Upper lobe of left lung (tissue), 6 donors: ENCODE measurements around the gene CSK. TPM values are rescaled to one million over a fixed set of nuclear protein-coding genes. Genes with fewer than 3 reads are reported as not detected.

Experiments used
- ATAC-seq, 2 donors: fragments of 200-7000 bp; cut with Tn5 transposase; one replicate each; pipeline ENCODE4 v1.9.1; 2022; ENCODE audit warnings: mild to moderate bottlenecking in 2 of 2, moderate library complexity in 2 of 2; ENCODE audit not compliant: low FRiP score in 2 of 2
- DNase-seq, 2 donors: peaks; one replicate each; pipeline ENCODE4 v3.0.0-alpha.2; 2019 to 2020
- H3K27ac ChIP-seq, 4 donors: fragments of 200-600 bp; sonication (generic); one replicate each; pipeline ENCODE4 v1.5.1; 2016 to 2019
- H3K27me3 ChIP-seq, 4 donors: fragments of 200-600 bp; sonication (generic); one replicate each; pipeline ENCODE4 v1.5.1; 2017 to 2019
- H3K36me3 ChIP-seq, 4 donors: fragments of 200-600 bp; sonication (generic); one replicate each; pipeline ENCODE4 v1.5.1; 2016 to 2019
- H3K4me1 ChIP-seq, 4 donors: fragments of 200-600 bp; sonication (generic); one replicate each; pipeline ENCODE4 v1.5.1; 2018 to 2019
- H3K4me3 ChIP-seq, 4 donors: fragments of 200-600 bp; sonication (generic); one replicate each; pipeline ENCODE4 v1.5.1; 2017 to 2019; ENCODE audit warnings: mild to moderate bottlenecking in 2 of 4, moderate library complexity in 1 of 4
- H3K9me3 ChIP-seq, 4 donors: fragments of 200-600 bp; sonication (generic); one replicate each; pipeline ENCODE4 v1.5.1; 2018 to 2019
- EP300 ChIP-seq, 4 donors: sonication (generic); formaldehyde crosslinking; IDR thresholded peaks; one replicate each; pipeline ENCODE4 v1.5.1; 2017; ENCODE audit warnings: antibody characterized with exemption in 4 of 4, control low read depth in 2 of 4
- POLR2A ChIP-seq, 4 donors: fragments of 450-650 bp; IDR thresholded peaks; one replicate each; pipeline ENCODE4 v1.5.1; 2016 to 2017; ENCODE audit warnings: antibody characterized with exemption in 4 of 4, mild to moderate bottlenecking in 2 of 4
- POLR2AphosphoS5 ChIP-seq, 2 donors: sonication (generic); formaldehyde crosslinking; IDR thresholded peaks; one replicate each; pipeline ENCODE4 v1.5.1; 2017; ENCODE audit warnings: antibody characterized with exemption in 2 of 2
- WGBS, 2 donors: methylation state at CpG; one replicate each; pipeline ENCODE4 v1.1.5; 2017 to 2018; 5-methylcytosine and 5-hydroxymethylcytosine counted together
- total RNA-seq, 6 donors: library from RNA; depleted of rRNA in 4 of 6; stranded (reverse); fragments of >200 nt in 4 of 6; gene quantifications; one replicate each; pipeline versions ENCODE4 v1.1.0 to v1.2.1, GENCODE V29; 2016 to 2021
- TF ChIP-seq, protein P1 (sequence below), 6 experiments: fragments of 450-650 bp in 4 of 6; fragments of 200-600 bp in 2 of 6; sonication (generic) in 2 of 6; IDR thresholded peaks; one replicate each; pipeline ENCODE4 v1.5.1; 2016 to 2019; ENCODE audit warnings: antibody characterized with exemption in 6 of 6
- donor health status: DM: no; HTN: no; CAD: no; lungs with moderate emphysema.
- donor health status: DM: no; HTN: yes; CAD: no; lungs with severe emphysema.

CSK gene
- total RNA-seq, 6 donors from 2014 or later: 32.7 to 104 (median 64.8) TPM

DNA sequence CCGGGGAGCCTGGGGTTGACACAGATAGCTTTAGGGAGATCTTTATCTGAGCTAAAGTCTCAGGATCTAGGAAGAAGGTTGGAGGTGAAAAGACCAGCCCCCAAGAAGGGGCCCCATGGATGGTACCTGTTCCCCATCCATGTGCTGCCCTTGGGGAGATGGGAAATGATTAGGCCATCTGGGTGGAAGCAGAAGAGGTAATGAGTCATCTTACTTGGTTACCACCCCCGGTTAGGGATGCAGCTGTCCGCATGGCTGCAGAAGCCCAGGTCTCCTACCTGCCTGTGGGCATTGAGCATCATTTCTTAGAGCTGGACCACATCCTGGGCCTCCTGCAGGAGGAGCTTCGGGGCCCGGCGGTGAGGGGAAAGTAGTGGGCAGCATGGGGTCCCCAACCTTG, 41.4 kb downstream of the CSK start:
- ATAC-seq: no peak
- no peak overlapping the region for H3K4me3 ChIP-seq
- no peak overlapping the region for H3K27ac ChIP-seq
- peaks cover 0 to 13% (median 5%) of the 10 kb centered on the region in 4 donors for H3K4me1 ChIP-seq
- no peak for TF ChIP-seq POLR2AphosphoS5 (IDR thresholded peaks at IDR 0.05)
- TF ChIP-seq, protein P1, sequence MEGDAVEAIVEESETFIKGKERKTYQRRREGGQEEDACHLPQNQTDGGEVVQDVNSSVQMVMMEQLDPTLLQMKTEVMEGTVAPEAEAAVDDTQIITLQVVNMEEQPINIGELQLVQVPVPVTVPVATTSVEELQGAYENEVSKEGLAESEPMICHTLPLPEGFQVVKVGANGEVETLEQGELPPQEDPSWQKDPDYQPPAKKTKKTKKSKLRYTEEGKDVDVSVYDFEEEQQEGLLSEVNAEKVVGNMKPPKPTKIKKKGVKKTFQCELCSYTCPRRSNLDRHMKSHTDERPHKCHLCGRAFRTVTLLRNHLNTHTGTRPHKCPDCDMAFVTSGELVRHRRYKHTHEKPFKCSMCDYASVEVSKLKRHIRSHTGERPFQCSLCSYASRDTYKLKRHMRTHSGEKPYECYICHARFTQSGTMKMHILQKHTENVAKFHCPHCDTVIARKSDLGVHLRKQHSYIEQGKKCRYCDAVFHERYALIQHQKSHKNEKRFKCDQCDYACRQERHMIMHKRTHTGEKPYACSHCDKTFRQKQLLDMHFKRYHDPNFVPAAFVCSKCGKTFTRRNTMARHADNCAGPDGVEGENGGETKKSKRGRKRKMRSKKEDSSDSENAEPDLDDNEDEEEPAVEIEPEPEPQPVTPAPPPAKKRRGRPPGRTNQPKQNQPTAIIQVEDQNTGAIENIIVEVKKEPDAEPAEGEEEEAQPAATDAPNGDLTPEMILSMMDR (IDR thresholded peaks at IDR 0.05): no peak
- TF ChIP-seq EP300 (IDR thresholded peaks at IDR 0.05): no peak
- TF ChIP-seq POLR2A (IDR thresholded peaks at IDR 0.05): no peak
- no peaks in the 10 kb centered on the region for H3K36me3 ChIP-seq
- DNase-seq: no peak
- no peaks in the 10 kb centered on the region for H3K9me3 ChIP-seq
- 44 to 67% methylated on average over 1 to 5 of the region's 6 CpGs for WGBS, 2 donors
- H3K27me3 ChIP-seq: peaks cover 0 to 13% (median 5%) of the 10 kb centered on the region in 4 donors

DNA sequence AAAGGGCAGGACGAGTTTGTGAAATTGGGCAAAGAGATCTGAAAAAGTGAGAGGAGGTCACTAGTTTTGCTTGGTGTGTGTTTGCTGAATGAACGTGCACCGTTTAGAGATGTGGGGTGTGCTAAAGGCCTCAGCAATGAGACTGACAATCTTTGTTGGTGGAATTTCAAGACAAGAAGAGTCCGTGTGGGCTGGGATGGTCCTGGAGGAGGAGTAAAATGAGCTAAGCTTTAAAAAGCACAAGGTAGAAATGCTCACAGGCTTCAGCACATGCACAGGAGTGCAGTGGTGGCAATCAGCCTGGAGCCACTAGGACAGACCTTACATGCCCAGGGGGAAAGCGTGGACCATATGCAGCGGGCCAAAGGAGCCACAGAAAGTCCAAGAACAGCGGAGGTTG, 43.1 kb downstream of the CSK start:
- DNase-seq: no peak
- Histone ChIP-seq H3K27ac (no peak overlapping the region), H3K4me3 (no peak overlapping the region), H3K36me3 (no peaks in the 10 kb centered on the region), H3K27me3 (peaks cover 0 to 17% (median 5%) of the 10 kb centered on the region in 4 donors), H3K4me1 (peaks cover 0 to 7% (median 3%) of the 10 kb centered on the region in 4 donors), H3K9me3 (no peaks in the 10 kb centered on the region)
- no peak for ATAC-seq
- 74 to 78% methylated on average over 7 of the region's 7 CpGs for WGBS, 2 donors
- TF ChIP-seq EP300 (IDR thresholded peaks at IDR 0.05) (no peak), POLR2AphosphoS5 (IDR thresholded peaks at IDR 0.05) (no peak), POLR2A (IDR thresholded peaks at IDR 0.05) (no peak)
- TF ChIP-seq, protein P1 (IDR thresholded peaks at IDR 0.05): no peak

DNA sequence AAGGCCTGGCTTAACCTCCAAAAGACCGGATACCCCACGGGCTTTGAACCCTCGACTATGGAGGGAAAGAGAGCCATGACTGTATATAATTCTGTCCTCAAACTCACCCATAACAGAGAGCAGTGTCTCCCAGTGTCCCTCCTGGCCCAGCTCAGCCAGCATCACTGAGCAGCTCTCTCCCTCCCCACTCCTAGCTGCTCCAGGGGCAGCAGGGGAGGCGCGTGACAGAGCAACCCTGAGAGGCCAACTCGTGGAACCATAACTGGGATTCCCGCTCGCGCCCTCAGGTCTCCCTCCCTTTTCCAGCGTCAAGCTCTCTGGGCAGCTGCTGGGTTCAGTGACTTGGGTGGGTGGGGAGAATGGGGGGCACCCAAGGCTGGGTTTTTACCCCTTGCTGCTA, 44.0 kb downstream of the CSK start:
- H3K9me3 ChIP-seq: no peaks in the 10 kb centered on the region
- 57 to 68% methylated on average over 10 of the region's 10 CpGs for WGBS, 2 donors

DNA sequence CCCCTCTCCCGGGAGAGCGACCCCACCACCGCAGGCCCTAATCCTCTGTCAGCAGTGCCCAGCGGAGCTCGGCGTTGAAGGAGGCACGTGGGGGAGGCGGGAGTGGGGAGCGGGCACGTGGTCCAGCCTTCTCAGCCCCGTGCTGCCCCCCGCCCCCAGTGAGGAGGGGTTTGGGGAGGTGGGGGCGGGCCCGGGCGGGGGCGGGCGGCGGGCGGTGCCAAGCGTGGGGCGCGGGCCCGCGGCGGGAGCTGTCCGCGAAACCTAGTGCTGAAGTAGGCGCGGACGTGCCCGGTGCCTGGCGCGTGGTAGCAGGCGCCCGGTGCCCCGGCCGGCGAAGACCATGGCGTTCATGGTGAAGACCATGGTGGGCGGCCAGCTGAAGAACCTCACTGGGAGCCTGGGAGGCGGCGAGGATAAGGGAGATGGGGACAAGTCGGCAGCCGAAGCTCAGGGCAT, 44.5 kb downstream of the CSK start, which contains the start of gene CPLX3:
CPLX3 (plus strand) TSS at position 264 of the 456 bp plus-strand sequence; CDS start at position 341, 77 bp downstream.
- peaks cover 0 to 17% (median 5%) of the 10 kb centered on the region in 4 donors for H3K27me3 ChIP-seq
- WGBS, 2 donors: 8 to 33% methylated on average over 4 to 35 of the region's 44 CpGs
- TF ChIP-seq POLR2AphosphoS5 (IDR thresholded peaks at IDR 0.05) (no peak), POLR2A (IDR thresholded peaks at IDR 0.05) (no peak), EP300 (IDR thresholded peaks at IDR 0.05) (no peak)
- TF ChIP-seq, protein P1 (IDR thresholded peaks at IDR 0.05): no peak
- peak in 1 of 2 donors; percentile 57 for ATAC-seq
- H3K36me3 ChIP-seq: no peaks in the 10 kb centered on the region
- no peaks in the 10 kb centered on the region for H3K9me3 ChIP-seq
- peaks cover 0 to 7% (median 3%) of the 10 kb centered on the region in 4 donors for H3K4me1 ChIP-seq
- no peak within 1 kb of the TSS for H3K27ac ChIP-seq
- peak in 1 of 2 donors; percentile 91 for DNase-seq
- no peak within 1 kb of the TSS for H3K4me3 ChIP-seq

More for the DNA sequence above, 44.0 kb downstream of the CSK start:
- Histone ChIP-seq H3K27ac (no peak overlapping the region), H3K27me3 (peaks cover 0 to 17% (median 5%) of the 10 kb centered on the region in 4 donors), H3K36me3 (no peaks in the 10 kb centered on the region), H3K4me1 (peaks cover 0 to 7% (median 3%) of the 10 kb centered on the region in 4 donors), H3K4me3 (no peak overlapping the region)
- ATAC-seq: no peak
- no peak for DNase-seq
- TF ChIP-seq EP300 (IDR thresholded peaks at IDR 0.05) (no peak), POLR2AphosphoS5 (IDR thresholded peaks at IDR 0.05) (no peak), POLR2A (IDR thresholded peaks at IDR 0.05) (no peak)
- TF ChIP-seq, protein P1 (IDR thresholded peaks at IDR 0.05): no peak

DNA sequence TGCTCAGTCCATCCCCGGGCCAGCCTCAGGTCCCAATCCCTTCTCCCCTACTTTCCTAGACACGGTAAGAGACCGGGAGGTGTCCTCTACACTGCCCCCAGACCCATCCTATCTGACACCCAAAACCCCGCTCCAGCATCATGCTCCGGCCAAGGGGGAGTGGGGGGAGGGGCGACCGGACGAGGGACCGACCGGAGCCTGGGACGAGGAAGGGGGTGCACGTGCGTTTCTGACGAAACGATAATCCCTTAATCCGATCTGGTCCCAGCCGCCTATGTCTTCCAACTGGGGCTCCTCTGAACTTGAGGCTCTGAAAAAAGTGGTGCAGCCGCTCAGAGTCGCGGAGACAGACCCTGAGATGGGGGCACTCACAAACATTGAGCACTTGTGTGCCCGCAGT, 45.0 kb downstream of the CSK start:
- no peaks in the 10 kb centered on the region for H3K9me3 ChIP-seq
- no peak overlapping the region for H3K4me3 ChIP-seq
- WGBS, 2 donors: 23 to 28% methylated on average over 8 to 21 of the region's 21 CpGs
- H3K36me3 ChIP-seq: no peaks in the 10 kb centered on the region
- no peak overlapping the region for H3K27ac ChIP-seq
- peaks cover 0 to 17% (median 5%) of the 10 kb centered on the region in 4 donors for H3K27me3 ChIP-seq
- DNase-seq (no peak), ATAC-seq (no peak)
- TF ChIP-seq, protein P1 (IDR thresholded peaks at IDR 0.05): no peak
- TF ChIP-seq POLR2A (IDR thresholded peaks at IDR 0.05) (no peak), EP300 (IDR thresholded peaks at IDR 0.05) (no peak), POLR2AphosphoS5 (IDR thresholded peaks at IDR 0.05) (no peak)
- peaks cover 0 to 7% (median 3%) of the 10 kb centered on the region in 4 donors for H3K4me1 ChIP-seq
